LHCN-M2 (cell line): ENCODE measurements around the gene FAAH. TPM values are rescaled to one million over a fixed set of nuclear protein-coding genes. Genes with fewer than 3 reads are reported as not detected.

ENCODE experiments used
- DNase-seq: peaks from one replicate; pipeline ENCODE4 v3.0.0-alpha.2; 2012; ENCODE audit warnings: low read depth
- total RNA-seq: library from RNA; depleted of rRNA; stranded (reverse); fragments of >200 nt; gene quantifications from 2 replicates; pipeline ENCODE4 v1.2.3, GENCODE V29; 2014

Gene FAAH
- total RNA-seq, 1 experiment from 2014 or later = not detected

- no peak for DNase-seq
Measured at GRCh38 chr1:46422261-46422871, 28.2 kb downstream of the FAAH start.

- no peak for DNase-seq
Measured at GRCh38 chr1:46423574-46424240, 29.6 kb downstream of the FAAH start.

GRCh38 chr1:46424730-46425129 is 30.6 kb downstream of the FAAH start:
- no peak for DNase-seq

- DNase-seq = no peak
Measured at GRCh38 chr1:46425726-46426125, 31.6 kb downstream of the FAAH start.

GRCh38 chr1:46427541-46427940 is 33.4 kb downstream of the FAAH start:
- DNase-seq = no peak

GRCh38 chr1:46429436-46429835 is 35.3 kb downstream of the FAAH start:
- DNase-seq = no peak

GRCh38 chr1:46431695-46432094 is 37.6 kb downstream of the FAAH start:
- DNase-seq = no peak

- no peak for DNase-seq
Measured at GRCh38 chr1:46432781-46433327, 38.7 kb downstream of the FAAH start.

- DNase-seq = no peak
Measured at GRCh38 chr1:46434358-46434757, 40.2 kb downstream of the FAAH start.

- DNase-seq = no peak
Measured at GRCh38 chr1:46436844-46437243, 42.7 kb downstream of the FAAH start.

- no peak for DNase-seq
Measured at GRCh38 chr1:46437723-46438122, 43.6 kb downstream of the FAAH start.

- DNase-seq = no peak
Measured at GRCh38 chr1:46438346-46438745, 44.2 kb downstream of the FAAH start.

- no peak for DNase-seq
Measured at GRCh38 chr1:46440478-46440877, 46.4 kb downstream of the FAAH start.

- DNase-seq = peak; percentile 74
Measured at GRCh38 chr1:46442317-46443161, 48.4 kb downstream of the FAAH start.

GRCh38 chr1:46444466-46444865 is 50.3 kb downstream of the FAAH start:
- DNase-seq = no peak

- no peak for DNase-seq
Measured at GRCh38 chr1:46445773-46446256, 51.7 kb downstream of the FAAH start.

GRCh38 chr1:46446646-46447498 is 52.8 kb downstream of the FAAH start:
- DNase-seq = peak; percentile 44

GRCh38 chr1:46447499-46448108 is 53.5 kb downstream of the FAAH start:
- DNase-seq = no peak

GRCh38 chr1:46448109-46448911 is 54.2 kb downstream of the FAAH start:
- no peak for DNase-seq
